ENCODE data around the gene GNG8.

Gene GNG8

DNA sequence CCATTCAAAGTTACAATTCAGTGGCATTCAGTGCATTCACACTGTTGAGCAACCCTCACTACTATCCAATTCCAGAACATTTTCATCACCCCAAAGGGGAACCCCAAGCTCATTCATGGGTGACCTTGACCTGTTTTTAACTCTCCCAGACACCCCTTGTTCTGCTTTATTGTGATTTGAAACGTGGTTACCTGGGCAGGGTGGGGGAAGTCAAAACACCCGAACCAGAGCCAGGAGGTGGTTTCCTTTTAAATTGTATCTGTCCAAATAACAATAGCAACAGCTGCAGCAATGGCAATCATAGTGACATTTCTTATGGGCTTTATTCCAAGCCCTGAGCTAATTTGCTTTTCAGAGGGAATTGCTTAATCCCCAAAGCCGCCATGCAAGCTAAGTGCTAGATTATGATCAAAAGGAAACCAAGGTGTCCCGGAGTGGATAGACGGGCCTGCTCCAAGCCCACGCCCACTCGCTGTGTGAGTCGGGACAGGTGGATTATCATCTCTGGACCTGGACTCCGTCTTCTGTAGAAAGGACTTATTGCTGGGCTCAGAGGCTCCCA, 17.3 kb downstream of the GNG8 start:
- DNase-seq (ENCODE audit: low read depth), result no peak

GRCh38 chr19:46617601-46618000, 18.4 kb downstream of the GNG8 start:
- DNase-seq (ENCODE audit: low read depth), result no peak

GRCh38 chr19:46616631-46617322, 19.2 kb downstream of the GNG8 start:
- DNase-seq (ENCODE audit: low read depth), result peak; percentile 76

DNA sequence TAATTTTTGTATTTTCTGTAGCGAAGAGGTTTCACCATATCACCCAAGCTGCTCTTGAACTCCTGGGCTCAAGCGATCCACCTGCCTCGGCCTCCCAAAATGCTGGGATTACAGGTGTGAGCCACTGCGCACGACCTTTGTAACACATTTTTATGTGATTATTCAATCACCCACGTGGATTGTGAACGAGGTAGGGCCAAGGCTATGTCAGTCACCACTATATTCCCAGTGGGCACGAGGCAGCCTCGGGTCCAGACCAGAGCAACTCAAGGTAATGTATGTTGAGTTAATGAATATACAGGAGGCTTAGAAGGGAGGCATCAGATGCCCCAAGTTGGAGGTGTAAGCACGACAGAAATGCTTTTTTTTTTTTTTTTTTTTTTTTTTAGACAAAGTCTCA, 20.0 kb downstream of the GNG8 start:
- DNase-seq (ENCODE audit: low read depth), result no peak

GRCh38 chr19:46614114-46614722, 21.8 kb downstream of the GNG8 start:
- peak; percentile 65 for DNase-seq (ENCODE audit: low read depth)

- no peak for DNase-seq (ENCODE audit: low read depth)
These were observed 22.5 kb downstream of the GNG8 start for GRCh38 chr19:46613525-46613924.

DNA sequence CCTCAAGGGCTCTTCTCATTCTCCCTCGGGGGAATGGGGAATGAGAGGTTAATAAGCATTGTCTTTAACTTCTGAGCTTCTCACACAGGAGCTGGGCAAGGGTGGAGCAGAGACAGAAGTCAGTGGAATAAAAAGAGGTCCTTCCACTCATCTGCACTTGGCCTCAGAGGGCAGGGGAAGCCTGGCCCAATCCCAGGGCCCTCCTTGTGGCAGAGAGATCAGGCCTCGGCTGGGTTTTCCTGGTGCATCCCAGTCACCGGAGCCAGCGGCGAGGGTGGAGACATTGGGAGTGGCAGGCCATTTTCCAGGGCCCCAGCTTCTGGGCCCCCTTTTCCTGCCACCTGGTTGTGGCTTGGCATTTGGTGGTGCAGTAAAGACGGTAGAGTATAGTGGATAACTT, 24.2 kb downstream of the GNG8 start:
- DNase-seq (ENCODE audit: low read depth), result no peak

GRCh38 chr19:46610851-46611770, 24.9 kb downstream of the GNG8 start:
- DNase-seq (ENCODE audit: low read depth), result no peak

DNA sequence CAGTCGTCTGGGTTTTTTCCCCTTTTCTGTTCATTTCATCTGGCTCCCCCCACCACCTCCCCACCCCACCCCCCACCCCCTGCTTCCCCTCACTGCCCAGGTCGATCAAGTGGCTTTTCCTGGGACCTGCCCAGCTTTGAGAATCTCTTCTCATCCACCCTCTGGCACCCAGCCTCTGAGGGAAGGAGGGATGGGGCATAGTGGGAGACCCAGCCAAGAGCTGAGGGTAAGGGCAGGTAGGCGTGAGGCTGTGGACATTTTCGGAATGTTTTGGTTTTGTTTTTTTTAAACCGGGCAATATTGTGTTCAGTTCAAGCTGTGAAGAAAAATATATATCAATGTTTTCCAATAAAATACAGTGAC, 25.6 kb downstream of the GNG8 start:
- no peak for DNase-seq (ENCODE audit: low read depth)

DNA sequence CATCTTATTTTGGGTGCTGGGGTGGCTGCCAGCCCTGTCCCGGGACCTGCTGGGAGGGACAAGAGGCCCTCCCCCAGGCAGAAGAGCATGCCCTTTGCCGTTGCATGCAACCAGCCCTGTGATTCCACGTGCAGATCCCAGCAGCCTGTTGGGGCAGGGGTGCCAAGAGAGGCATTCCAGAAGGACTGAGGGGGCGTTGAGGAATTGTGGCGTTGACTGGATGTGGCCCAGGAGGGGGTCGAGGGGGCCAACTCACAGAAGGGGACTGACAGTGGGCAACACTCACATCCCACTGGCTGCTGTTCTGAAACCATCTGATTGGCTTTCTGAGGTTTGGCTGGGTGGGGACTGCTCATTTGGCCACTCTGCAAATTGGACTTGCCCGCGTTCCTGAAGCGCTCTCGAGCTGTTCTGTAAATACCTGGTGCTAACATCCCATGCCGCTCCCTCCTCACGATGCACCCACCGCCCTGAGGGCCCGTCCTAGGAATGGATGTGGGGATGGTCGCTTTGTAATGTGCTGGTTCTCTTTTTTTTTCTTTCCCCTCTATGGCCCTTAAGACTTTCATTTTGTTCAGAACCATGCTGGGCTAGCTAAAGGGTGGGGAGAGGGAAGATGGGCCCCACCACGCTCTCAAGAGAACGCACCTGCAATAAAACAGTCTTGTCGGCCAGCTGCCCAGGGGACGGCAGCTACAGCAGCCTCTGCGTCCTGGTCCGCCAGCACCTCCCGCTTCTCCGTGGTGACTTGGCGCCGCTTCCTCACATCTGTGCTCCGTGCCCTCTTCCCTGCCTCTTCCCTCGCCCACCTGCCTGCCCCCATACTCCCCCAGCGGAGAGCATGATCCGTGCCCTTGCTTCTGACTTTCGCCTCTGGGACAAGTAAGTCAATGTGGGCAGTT, 26.2 kb downstream of the GNG8 start:
- DNase-seq (ENCODE audit: low read depth), result no peak

DNA sequence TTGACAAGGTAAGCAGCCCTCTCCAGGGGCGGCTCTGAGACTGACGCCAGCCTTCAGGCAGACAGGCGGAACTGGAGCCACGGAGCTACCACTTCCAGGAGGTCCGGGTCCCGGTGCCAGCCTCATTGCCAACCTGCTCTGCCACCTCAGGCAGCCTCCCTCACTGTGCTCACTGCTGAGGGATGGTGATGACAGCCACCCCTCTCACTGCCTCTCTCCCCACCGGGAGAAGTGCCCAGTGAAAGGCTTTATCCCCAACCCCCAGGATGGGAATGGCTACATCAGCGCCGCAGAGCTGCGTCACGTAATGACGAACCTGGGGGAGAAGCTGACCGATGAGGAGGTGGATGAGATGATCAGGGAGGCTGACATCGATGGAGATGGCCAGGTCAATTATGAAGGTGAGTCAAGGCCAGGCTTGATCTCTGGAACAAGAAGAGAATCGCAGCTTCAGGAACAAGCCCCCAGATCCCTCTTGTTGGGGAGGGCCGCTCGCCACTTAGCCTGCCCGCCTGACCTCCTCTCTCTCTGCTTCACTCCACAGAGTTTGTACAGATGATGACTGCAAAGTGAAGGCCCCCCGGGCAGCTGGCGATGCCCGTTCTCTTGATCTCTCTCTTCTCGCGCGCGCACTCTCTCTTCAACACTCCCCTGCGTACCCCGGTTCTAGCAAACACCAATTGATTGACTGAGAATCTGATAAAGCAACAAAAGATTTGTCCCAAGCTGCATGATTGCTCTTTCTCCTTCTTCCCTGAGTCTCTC, 27.2 kb downstream of the GNG8 start:
- no peak for DNase-seq (ENCODE audit: low read depth)

GRCh38 chr19:46608178-46608577, 27.8 kb downstream of the GNG8 start:
- DNase-seq (ENCODE audit: low read depth), result no peak

DNA sequence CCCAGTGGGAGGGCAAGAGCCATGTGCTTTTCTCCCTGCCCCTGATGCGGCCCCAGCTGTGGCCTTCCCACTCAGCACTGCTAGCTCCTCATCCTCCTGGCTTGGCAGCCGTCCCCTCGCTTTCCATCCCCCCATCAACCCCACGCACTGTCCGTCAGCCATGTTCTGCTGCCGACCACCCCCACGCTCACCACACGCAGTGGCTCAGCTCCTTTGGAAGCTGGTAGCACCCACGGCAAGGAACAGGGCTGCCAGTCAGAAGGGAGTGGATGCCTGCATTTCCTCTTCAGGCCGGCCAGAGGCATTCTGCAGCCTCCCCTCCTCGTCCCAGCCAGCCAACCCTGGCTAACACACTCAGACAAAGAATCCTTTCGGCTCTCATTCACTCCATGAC, 28.6 kb downstream of the GNG8 start:
- DNase-seq (ENCODE audit: low read depth), result no peak

- no peak for DNase-seq (ENCODE audit: low read depth)
These were observed 29.1 kb downstream of the GNG8 start for GRCh38 chr19:46606681-46607447.

DNA sequence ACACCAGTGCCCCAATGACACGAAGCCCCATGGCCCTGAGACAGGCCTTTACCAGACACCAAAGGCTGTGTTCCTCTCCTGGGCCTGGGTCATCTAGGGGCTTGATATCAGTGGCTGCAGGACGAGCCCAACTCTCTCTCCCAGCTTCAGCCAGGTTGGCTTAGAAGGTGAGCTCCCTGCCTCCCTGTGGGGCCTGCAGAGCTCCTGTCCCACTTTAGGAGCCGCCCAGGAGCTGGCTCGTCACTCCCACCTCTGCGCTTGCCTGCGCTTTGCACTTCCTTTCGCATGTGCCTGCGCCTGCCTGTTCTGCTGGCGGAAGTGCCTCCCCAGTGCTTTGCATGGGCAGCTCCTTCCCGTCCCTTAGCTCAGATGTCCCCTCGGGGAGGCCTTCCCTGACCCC, 30.0 kb downstream of the GNG8 start:
- no peak for DNase-seq (ENCODE audit: low read depth)

DNA sequence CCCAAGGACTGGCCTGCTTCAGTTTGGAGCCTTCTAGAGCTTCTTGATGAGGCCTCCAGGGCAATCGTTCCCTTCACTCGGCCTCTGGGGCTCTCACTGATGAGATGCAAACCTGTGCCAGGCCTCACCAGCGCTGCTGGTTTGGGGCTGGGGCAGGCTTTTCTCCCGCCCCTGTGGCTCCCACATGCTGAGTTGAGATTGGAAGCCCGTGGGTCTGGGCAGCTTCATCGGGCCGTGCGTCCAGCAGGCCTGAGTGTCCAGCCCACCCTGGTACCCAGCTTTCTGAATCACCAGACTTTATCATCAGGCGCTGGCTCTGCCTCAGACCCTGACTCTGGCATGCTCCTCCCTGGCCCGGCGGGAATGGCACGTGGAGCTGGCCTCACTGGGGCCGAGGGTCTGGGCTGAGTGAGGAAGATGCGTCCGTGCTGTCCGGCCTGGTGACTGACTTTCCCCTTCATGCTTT, 30.6 kb downstream of the GNG8 start:
- no peak for DNase-seq (ENCODE audit: low read depth)

GRCh38 chr19:46604781-46605355, 31.1 kb downstream of the GNG8 start:
- DNase-seq (ENCODE audit: low read depth), result no peak

DNA sequence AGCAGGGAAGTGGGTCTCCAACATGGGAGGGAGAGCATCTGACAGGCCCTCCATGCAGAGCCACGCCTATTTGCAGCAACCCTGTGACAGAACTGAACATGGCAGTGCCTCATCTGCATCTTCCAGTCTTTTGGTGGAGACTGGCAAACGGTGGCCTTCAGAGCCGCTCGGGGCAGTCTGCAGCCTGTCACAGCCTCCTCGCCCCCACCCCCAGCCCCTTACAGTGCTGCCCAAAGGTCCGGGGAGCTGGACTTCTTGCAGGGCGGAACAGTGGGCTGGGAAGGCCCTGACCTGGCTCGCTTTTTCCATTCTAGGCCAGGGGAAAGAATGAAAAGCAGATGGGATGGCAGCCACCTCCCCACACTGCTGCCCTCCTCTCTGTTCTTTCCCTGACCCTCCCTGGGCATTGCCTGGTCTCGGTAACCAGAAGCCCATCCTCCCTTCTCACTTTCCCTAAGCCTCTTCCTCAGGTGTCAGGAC, 32.2 kb downstream of the GNG8 start:
- no peak for DNase-seq (ENCODE audit: low read depth)

GRCh38 chr19:46603195-46603637, 32.8 kb downstream of the GNG8 start:
- no peak for DNase-seq (ENCODE audit: low read depth)

Data from amniotic epithelial cell (primary cell).